ENCODE results near the gene NFKBIA.
"Not testable (repeated sequence)": the region's sequence is repeated elsewhere in the genome, so short reads cannot be mapped to it uniquely, and the experiment has no call there.

NFKBIA gene

GRCh38 chr14:35366521-35366976 is 38.0 kb downstream of the NFKBIA start:
- no peak for DNase-seq

GRCh38 chr14:35366056-35366451 is 38.5 kb downstream of the NFKBIA start:
- no peak for DNase-seq

GRCh38 chr14:35365130-35366055 is 39.2 kb downstream of the NFKBIA start:
- no peak for DNase-seq

GRCh38 chr14:35362911-35363374 is 41.6 kb downstream of the NFKBIA start:
- DNase-seq, result no peak

GRCh38 chr14:35362450-35362849 is 42.1 kb downstream of the NFKBIA start:
- DNase-seq, result no peak

GRCh38 chr14:35361141-35361480 is 43.4 kb downstream of the NFKBIA start:
- DNase-seq, result no peak

GRCh38 chr14:35359655-35360054 is 44.9 kb downstream of the NFKBIA start:
- DNase-seq, result not testable (repeated sequence)

- DNase-seq, result no peak
These were observed 48.3 kb downstream of the NFKBIA start for GRCh38 chr14:35355981-35356841.

- not testable (repeated sequence) for DNase-seq
These were observed 49.3 kb downstream of the NFKBIA start for GRCh38 chr14:35355235-35355634.

- no peak for DNase-seq
These were observed 51.0 kb downstream of the NFKBIA start for GRCh38 chr14:35353409-35354172.

GRCh38 chr14:35352274-35353233 is 52.0 kb downstream of the NFKBIA start:
- DNase-seq, result no peak

- DNase-seq, result no peak
These were observed 52.7 kb downstream of the NFKBIA start for GRCh38 chr14:35351897-35352273.

All from cortex of kidney (tissue), 1 donor.